Measurements from ENCODE around the gene SOCS4.

GRCh38 chr14:55094292-55095157 lies 67.5 kb downstream of the SOCS4 start:
- no peak for TF ChIP-seq CTCF (IDR thresholded peaks at IDR 0.05 in 8 of 11, conservative IDR thresholded peaks at IDR 0.05 in 3 of 11)
- TF ChIP-seq POLR2A (IDR thresholded peaks at IDR 0.05) = no peak
- no peak for TF ChIP-seq POLR2AphosphoS5 (IDR thresholded peaks at IDR 0.05)
